GM12865 (cell line): ENCODE results near the gene SLC46A2.
A peak's percentile ranks its signal among the peaks of the same experiment; 100 is the strongest.

Experiments used
- DNase-seq: peaks from one replicate; pipeline ENCODE4 v3.0.0; 2010; ENCODE audit warnings: low read depth
- H3K4me3 ChIP-seq: 2 replicates; pipeline ENCODE4 v1.5.1; 2011; ENCODE audit warnings: mild to moderate bottlenecking, low read depth, low read length, control low read depth
- TF ChIP-seq, protein P1 (sequence below): IDR thresholded peaks from 2 replicates; pipeline ENCODE4 v1.5.1; 2011; ENCODE audit warnings: low read length, control low read depth, low read depth, inconsistent platforms; ENCODE audit not compliant: insufficient read depth; ENCODE audit errors: missing control alignments

Gene SLC46A2

DNA sequence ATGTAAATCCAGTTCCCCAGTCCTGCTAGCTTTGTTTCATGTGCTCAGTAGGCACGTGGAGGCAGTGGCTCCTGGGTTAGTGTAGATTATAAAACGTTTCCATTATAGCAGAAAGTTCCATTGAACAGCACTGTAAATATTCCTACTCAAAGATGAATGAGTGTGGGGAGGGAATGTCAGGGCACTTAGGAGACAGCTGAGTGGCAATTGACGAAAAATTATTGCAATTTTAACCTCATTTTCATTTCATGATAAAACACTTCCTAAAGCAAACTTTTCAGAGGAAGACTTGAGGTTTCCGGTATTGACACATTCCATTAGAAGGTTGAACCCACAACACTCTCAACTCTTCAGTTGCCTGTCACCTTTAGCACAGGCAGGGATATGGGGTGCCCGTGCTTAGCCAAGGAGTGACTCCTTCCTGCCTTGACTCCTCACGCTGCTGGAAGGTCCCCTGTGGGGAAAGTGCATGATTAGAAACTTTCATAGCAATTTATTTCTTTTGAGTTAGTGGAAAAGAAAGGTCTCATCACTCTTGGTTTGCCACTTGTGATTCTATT lies 41.2 kb downstream of the SLC46A2 start:
- TF ChIP-seq, protein P1, sequence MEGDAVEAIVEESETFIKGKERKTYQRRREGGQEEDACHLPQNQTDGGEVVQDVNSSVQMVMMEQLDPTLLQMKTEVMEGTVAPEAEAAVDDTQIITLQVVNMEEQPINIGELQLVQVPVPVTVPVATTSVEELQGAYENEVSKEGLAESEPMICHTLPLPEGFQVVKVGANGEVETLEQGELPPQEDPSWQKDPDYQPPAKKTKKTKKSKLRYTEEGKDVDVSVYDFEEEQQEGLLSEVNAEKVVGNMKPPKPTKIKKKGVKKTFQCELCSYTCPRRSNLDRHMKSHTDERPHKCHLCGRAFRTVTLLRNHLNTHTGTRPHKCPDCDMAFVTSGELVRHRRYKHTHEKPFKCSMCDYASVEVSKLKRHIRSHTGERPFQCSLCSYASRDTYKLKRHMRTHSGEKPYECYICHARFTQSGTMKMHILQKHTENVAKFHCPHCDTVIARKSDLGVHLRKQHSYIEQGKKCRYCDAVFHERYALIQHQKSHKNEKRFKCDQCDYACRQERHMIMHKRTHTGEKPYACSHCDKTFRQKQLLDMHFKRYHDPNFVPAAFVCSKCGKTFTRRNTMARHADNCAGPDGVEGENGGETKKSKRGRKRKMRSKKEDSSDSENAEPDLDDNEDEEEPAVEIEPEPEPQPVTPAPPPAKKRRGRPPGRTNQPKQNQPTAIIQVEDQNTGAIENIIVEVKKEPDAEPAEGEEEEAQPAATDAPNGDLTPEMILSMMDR = no peak
- DNase-seq = no peak

DNA sequence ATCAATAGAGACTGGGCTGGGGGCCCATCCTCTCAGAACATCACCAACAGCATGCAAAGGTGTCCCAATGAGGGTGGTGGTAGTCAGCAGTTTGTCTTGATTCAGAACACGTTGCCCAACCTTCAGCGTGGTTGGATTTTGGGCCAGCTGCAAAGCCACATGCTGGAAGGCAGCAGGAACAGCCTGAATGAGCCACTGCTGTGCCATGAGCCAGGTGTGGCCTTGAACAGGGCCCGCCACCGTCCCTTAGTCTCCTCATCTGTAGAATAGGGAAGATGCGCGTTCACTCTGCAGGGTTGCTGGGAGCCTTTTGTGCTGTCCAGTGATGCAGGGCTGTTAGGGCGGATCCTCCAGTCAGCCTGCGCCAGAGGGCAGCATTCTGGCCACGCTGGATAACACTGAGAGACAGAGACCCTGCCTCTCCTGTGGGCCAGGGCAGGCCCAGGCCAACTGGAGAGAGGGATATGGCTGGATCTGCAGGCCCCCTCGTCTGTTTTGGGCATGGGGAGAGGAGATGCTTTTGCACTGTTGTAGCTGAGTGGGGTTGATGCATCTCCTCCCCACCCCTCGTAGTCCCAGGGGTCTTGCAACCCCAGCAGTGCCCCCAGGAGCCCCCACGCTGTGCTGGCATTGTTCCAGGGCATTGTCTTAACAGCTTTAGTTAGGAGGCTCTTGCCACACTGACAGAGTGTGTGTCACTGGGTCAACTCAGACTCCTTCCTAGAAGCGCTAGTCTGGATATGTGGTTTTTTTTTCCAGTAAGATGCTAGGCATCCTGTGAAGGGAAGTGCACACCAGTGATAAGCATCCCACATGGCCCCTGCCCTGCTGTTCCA lies 42.1 kb downstream of the SLC46A2 start:
- no peak for DNase-seq
- no peak overlapping the region for H3K4me3 ChIP-seq
- TF ChIP-seq, protein P1 = no peak

More for the DNA sequence above, 41.2 kb downstream of the SLC46A2 start:
- H3K4me3 ChIP-seq = no peak overlapping the region

DNA sequence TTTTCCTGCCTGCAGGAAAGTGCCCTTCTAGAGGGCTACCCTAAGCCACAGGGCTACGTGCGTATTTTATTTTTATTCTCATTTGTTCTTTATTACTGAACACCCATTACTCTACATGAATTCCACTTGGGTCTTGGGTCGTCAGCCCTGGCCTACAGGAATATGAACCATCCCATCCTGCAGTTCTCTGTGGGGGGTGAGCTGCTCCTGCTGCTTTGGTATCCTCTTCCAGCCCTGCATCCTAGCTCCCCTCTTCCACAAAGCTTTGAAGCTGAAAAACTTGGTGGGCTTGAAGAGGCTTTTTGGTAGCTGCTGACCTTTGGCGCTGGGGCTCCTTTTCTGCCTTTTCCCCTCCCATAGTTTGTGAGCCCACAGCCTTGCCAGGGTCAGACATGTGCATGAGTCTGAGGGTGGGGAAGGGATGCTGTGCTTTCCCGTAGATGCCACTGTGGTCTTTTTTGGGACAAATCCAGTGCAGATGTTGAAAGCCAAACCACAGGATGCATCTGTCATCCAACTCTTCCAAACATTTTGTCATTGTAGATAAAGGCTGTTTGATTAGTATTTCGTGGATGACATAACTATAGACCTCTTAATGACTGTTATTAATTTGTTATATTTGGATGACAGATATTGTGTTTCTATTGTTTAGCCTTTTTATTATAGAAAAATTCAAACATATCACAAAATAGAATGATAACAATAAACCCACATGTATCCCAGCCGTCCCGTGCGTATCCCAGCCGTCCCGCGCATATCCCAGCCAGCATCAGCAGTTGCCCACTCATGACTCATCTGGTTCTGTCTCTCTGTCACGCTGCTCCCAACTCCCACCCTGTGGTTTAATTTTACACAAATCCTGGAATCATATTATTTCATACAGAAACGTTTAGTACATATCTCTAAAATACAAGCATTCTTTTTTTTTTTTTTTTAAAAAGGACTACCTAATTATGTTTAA lies 43.9 kb downstream of the SLC46A2 start:
- no peak for DNase-seq
- TF ChIP-seq, protein P1 = no peak
- no peak overlapping the region for H3K4me3 ChIP-seq

DNA sequence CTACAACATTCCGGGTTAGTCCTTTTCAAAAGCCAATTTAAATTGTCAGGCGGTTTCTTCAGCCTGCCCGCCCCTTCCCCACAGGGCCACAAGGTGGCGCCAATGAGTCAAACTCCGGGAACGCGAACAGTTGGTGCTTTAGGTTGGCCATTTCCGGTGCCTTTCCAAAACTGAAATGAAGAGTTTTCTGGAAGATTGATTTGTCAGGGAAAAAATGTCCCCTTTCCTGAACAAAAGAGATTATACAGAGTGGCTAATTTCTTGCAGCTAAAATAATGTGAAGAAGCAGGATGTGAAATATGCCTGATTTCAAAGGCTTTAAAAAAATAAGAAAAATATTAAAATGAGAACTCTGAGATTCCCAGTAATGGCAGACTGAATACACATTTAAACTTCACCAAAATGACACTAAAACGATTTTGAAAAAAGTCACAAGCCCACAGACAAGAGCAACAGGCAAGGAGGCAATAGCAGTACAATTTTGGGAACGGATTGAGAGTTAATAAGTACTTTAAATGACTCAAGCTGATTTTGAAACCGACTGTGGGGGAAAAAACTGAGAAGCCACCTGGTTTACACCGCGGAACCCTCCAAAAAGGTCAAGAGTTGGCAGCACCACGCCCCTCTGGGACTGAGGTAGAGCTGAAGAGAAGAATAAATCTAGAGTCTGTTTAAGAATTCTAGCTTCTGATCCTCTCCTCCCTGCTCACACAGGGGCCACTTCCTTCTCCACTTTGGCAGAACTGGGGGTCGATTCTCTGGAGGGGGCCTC lies 45.7 kb downstream of the SLC46A2 start:
- peak; percentile 76 for DNase-seq
- TF ChIP-seq, protein P1 = peak; percentile 92
- H3K4me3 ChIP-seq = no peak overlapping the region; the same call in 1 of the 2 replicates

DNA sequence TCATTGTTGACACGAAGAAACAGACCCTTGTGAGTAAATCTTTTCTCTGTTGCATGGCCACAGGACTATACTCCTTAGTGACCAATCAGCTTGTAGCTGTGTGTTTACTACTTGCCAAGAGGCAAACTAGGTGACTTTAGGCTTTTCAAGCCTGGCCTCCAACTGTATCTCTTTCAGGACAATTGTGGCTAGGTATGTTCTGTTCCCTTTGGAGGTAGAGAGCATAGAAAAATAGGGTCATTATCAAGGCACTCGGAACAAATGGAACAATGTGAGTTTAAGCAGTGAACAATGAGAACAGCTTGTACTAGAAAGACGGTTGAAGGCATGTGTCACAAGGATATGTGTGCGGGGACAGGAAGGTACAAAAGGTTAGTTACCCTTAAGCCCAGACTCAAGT lies 48.1 kb downstream of the SLC46A2 start:
- no peak for DNase-seq
- TF ChIP-seq, protein P1 = no peak
- H3K4me3 ChIP-seq = no peak overlapping the region

DNA sequence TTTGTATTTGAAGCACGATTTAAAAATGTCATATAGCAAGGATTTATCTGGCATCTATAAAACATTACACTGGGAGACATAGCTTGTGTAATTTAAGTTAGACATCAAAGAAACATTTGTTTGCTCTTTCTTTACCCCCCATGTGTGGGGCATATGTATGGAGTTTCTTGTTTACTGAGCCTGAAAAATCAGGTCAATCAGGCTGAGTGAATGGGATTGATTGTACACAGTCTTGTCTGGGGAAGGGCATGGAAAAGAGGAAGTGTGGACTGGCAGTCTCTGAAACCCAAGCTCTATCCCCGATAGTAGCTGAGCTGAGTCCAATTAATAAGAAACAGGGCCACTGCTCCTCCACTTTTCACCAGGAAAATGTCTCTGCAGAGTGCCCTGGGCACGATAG lies 49.4 kb downstream of the SLC46A2 start:
- no peak overlapping the region for H3K4me3 ChIP-seq
- no peak for DNase-seq
- TF ChIP-seq, protein P1 = no peak
